HG03354 (cell line): ENCODE measurements around the gene RPS6KB2.

ENCODE experiments used
- ATAC-seq: cut with Tn5 transposase; IDR thresholded peaks from one replicate; pipeline ENCODE4 v1.9.1; 2021; ENCODE audit warnings: mild to moderate bottlenecking; ENCODE audit not compliant: unreplicated experiment, poor library complexity, severe bottlenecking

The RPS6KB2 gene

DNA sequence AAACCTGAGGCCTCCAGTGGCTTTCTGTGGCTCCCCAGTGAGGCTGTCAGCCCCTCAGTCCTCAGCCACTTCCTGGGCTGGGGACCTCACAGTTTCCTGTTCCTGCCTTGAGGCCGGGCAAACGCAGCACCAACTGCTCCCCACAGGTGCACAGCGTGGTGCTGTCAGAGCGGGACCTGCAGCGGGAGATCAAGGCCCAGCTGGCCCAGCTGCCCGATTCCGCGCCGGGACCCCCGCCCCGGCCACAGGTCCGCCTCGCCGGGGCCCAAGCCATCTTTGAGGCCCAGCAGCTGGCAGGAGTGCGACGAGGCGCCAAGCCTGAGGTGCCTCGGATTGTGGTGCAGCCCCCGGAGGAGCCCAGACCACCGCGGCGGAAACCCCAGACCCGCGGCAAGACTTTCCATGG lies 19.0 kb upstream of the RPS6KB2 start:
- peak; percentile 63 for ATAC-seq

- peak; percentile 7 for ATAC-seq
These were observed 18.4 kb upstream of the RPS6KB2 start for GRCh38 chr11:67409781-67410368.

DNA sequence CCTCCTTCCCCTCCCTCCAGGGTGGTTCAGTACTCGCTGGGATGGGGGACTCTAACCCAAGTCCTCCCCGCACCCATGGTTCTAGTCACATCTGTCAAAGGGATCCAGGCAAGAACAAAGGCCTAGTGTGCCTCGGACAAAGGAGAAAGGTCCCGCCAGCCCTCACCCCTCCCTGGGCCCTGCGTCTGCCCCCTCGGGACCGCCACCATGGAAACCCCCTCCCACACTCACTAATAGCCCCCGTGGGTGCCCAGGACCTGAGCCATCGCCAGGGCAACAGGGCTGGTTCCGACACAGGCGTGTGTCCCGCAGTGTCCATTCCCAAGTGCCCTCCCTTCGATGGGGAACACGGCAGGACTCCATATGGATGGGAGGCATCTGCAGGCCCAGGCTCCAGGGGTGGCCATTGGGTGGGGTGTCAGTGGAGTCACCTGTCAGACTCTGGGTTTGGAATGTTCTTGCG lies 17.9 kb upstream of the RPS6KB2 start:
- ATAC-seq = no peak

GRCh38 chr11:67410984-67411784 lies 17.1 kb upstream of the RPS6KB2 start:
- no peak for ATAC-seq

- no peak for ATAC-seq
These were observed 16.5 kb upstream of the RPS6KB2 start for GRCh38 chr11:67411785-67412152.

DNA sequence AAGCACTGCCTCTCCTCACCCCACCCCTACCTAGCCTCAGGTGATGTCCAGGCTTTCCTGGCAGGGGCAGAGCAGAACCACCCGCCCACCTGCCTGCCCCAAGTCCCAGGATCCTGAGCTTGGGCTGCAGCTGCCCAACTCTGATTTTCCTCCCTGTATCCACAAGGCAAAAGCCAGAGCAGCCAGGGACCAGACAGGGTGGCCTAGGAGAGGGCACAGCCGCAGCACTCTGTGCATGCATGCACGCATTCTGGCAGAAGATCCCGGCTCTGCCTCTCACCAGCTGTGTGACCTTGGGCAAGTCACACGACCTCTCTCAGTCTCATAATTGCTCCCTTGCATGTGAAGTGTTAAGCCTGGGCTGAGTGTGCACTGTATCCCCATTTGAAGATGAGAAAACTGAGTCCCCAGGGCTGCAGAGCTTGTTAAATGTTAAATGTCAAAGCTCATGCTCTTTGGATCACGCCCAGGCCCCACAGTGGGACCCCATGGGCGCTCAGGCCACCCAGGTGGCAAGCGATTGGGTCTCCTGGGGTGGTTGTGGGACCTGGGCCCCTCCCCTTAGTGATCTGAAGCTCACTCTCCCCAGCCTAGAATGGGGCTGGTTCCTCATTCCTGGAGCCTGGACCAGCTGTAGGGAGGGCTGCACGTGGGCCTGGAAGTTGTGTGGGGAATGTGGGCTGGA lies 15.7 kb upstream of the RPS6KB2 start:
- ATAC-seq = no peak

- ATAC-seq = no peak
These were observed 14.9 kb upstream of the RPS6KB2 start for GRCh38 chr11:67413266-67413849.

- no peak for ATAC-seq
These were observed 12.6 kb upstream of the RPS6KB2 start, which contains the start of gene CARNS1 for GRCh38 chr11:67415501-67416304. TSS of gene CARNS1 (plus strand) at chr11:67415678. CDS start at chr11:67416200, 522 bp downstream.

GRCh38 chr11:67416416-67417335 lies 11.6 kb upstream of the RPS6KB2 start:
- ATAC-seq = no peak

GRCh38 chr11:67417425-67417824 lies 10.9 kb upstream of the RPS6KB2 start:
- no peak for ATAC-seq

GRCh38 chr11:67418476-67419281 lies 9.6 kb upstream of the RPS6KB2 start:
- ATAC-seq = no peak

GRCh38 chr11:67419325-67420049 lies 8.8 kb upstream of the RPS6KB2 start:
- no peak for ATAC-seq

GRCh38 chr11:67420147-67420645 lies 8.1 kb upstream of the RPS6KB2 start:
- ATAC-seq = no peak

DNA sequence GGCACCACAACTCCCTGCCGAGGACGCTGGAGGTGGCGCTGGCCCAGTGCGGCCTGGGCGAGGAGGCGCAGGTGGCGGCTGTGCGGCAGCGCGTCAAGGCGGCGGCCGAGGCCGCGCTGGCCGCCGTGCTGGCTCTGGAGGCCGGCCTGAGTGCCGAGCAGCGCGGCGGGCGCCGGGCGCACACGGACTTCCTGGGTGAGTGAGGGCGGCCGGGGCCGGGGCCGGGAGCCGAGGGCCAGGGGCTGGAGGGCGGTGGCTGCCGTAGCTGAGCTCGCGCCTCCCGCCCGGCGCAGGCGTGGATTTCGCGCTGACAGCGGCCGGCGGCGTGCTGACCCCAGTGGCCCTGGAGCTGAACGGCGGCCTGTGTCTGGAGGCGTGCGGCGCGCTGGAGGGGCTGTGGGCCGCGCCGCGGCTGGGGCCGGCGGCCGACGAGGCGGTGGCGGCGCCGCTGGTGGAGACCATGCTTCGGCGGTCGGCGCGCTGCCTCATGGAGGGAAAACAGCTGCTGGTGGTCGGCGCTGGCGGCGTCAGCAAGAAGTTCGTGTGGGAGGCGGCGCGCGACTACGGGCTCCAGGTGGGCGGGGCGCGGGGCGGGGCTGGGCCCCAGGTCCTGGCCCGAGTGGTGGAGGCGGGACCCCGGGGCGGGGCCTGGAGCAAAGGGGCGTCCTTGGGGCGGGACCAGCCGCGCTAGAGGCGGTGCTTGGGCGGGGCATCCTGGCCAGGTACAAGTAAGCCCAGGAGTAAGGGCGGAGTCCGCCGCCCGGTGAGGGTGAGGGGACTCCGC lies 7.5 kb upstream of the RPS6KB2 start:
- peak; percentile 78 for ATAC-seq

- no peak for ATAC-seq
These were observed 6.8 kb upstream of the RPS6KB2 start for GRCh38 chr11:67421430-67422031.

- ATAC-seq = no peak
These were observed 5.4 kb upstream of the RPS6KB2 start for GRCh38 chr11:67422891-67423290.
